Measurements from ENCODE around the gene CLCA2. TPM values are rescaled to one million over a fixed set of nuclear protein-coding genes. Genes with fewer than 3 reads are reported as not detected.

The CLCA2 gene
- total and polyA plus RNA-seq, 2 of the 8 experiments (the other 6 are each of a cell fraction or from before 2014, with no cell fraction given): not detected

- no peak for TF ChIP-seq MAX (IDR thresholded peaks at IDR 0.05)
- TF ChIP-seq SP1 (IDR thresholded peaks at IDR 0.05; ENCODE audit: low read depth, low read length): 0 out of 2 replicates have a peak, but pooled peaks have one; percentile 54
- no peak; the same call in 1 of the 2 replicates for TF ChIP-seq TBP (IDR thresholded peaks at IDR 0.05; ENCODE audit: low read depth, low read length)
- TF ChIP-seq GABPA (IDR thresholded peaks at IDR 0.05; ENCODE audit: borderline replicate concordance, insufficient read depth, low read length): no peak
- TF ChIP-seq RFX5 (IDR thresholded peaks at IDR 0.05; ENCODE audit: borderline replicate concordance, low read depth, low read length): no peak
- TF ChIP-seq CBX5 (IDR thresholded peaks at IDR 0.05; ENCODE audit: low read depth, low read length): no peak
- TF ChIP-seq NRF1 (IDR thresholded peaks at IDR 0.05; ENCODE audit: low read depth, low read length): no peak
Observed at GRCh38 chr1:86502721-86503405, 78.9 kb downstream of the CLCA2 start (continued).

All from H1 (cell line).